Liver (tissue), 9 donors: ENCODE measurements around the gene KRT33B. TPM values are rescaled to one million over a fixed set of nuclear protein-coding genes. Genes with fewer than 3 reads are reported as not detected.
"Not testable (repeated sequence)": the region's sequence is repeated elsewhere in the genome, so short reads cannot be mapped to it uniquely, and the experiment has no call there.

Source experiments
- DNase-seq: peaks from one replicate; pipeline ENCODE4 v3.0.0-alpha.2; 2017; ENCODE audit warnings: low spot score
- H3K27ac ChIP-seq, 2 donors: one replicate each; pipeline ENCODE4 v1.7.0; 2013; ENCODE audit warnings: inconsistent platforms in 2 of 2, low read length in 2 of 2, control low read depth in 1 of 2, low read depth in 1 of 2, mild to moderate bottlenecking in 1 of 2
- H3K27me3 ChIP-seq, 4 donors: one replicate each; pipeline versions ENCODE4 v1.6.1 to v1.7.0; 2013; ENCODE audit warnings: low read length in 3 of 4, inconsistent platforms in 1 of 4, mild to moderate bottlenecking in 1 of 4, moderate library complexity in 1 of 4; ENCODE audit not compliant: control insufficient read depth in 4 of 4, insufficient read depth in 4 of 4
- H3K36me3 ChIP-seq, 4 donors: one replicate each; pipeline versions ENCODE4 v1.6.1 to v1.7.0; 2013; ENCODE audit warnings: low read length in 3 of 4, mild to moderate bottlenecking in 3 of 4, low read depth in 1 of 4, moderate library complexity in 1 of 4; ENCODE audit not compliant: control insufficient read depth in 4 of 4, insufficient read depth in 3 of 4
- H3K4me1 ChIP-seq, 4 donors: one replicate each; pipeline versions ENCODE4 v1.6.1 to v1.7.0; 2013; ENCODE audit warnings: low read length in 3 of 4, mild to moderate bottlenecking in 3 of 4, moderate library complexity in 1 of 4; ENCODE audit not compliant: control insufficient read depth in 4 of 4, insufficient read depth in 4 of 4
- H3K4me3 ChIP-seq, 3 donors: one replicate each; pipeline versions ENCODE4 v1.6.1 to v1.7.0; 2013; ENCODE audit warnings: low read length in 3 of 3, control low read depth in 1 of 3, low read depth in 1 of 3, mild to moderate bottlenecking in 1 of 3
- H3K9ac ChIP-seq, 2 donors: one replicate each; pipeline ENCODE4 v1.7.0; 2013; ENCODE audit warnings: low read length in 2 of 2, mild to moderate bottlenecking in 2 of 2, moderate library complexity in 2 of 2, control low read depth in 1 of 2, low read depth in 1 of 2
- H3K9me3 ChIP-seq, 4 donors: one replicate each; pipeline versions ENCODE4 v1.6.1 to v1.7.0; 2013; ENCODE audit warnings: low read length in 3 of 4; ENCODE audit not compliant: control insufficient read depth in 4 of 4
- EGR1 ChIP-seq, 2 donors: IDR thresholded peaks; 2 replicates each; pipeline ENCODE4 v1.6.1; 2016 to 2018; ENCODE audit warnings: antibody characterized with exemption in 2 of 2, low read depth in 2 of 2
- FOXA1 ChIP-seq: IDR thresholded peaks from 2 replicates; pipeline ENCODE4 v1.6.1; 2016; ENCODE audit warnings: antibody characterized with exemption
- FOXA2 ChIP-seq: IDR thresholded peaks from 2 replicates; pipeline ENCODE4 v1.6.1; 2016; ENCODE audit warnings: antibody characterized with exemption
- GABPA ChIP-seq, 2 donors: IDR thresholded peaks in 1 of 2; conservative IDR thresholded peaks in 1 of 2; 2 replicates each; pipeline ENCODE4 v1.6.1; 2016; ENCODE audit warnings: antibody characterized with exemption in 2 of 2, mild to moderate bottlenecking in 1 of 2, moderate library complexity in 1 of 2
- HNF4A ChIP-seq, 2 donors: conservative IDR thresholded peaks; 2 replicates each; pipeline ENCODE4 v1.6.1; 2016; ENCODE audit warnings: antibody characterized with exemption in 2 of 2, mild to moderate bottlenecking in 2 of 2
- HNF4G ChIP-seq: IDR thresholded peaks from 2 replicates; pipeline ENCODE4 v1.6.1; 2016; ENCODE audit warnings: antibody characterized with exemption
- JUND ChIP-seq, 2 donors: IDR thresholded peaks; 2 replicates each; pipeline ENCODE4 v1.6.1; 2016; ENCODE audit warnings: antibody characterized with exemption in 2 of 2
- NR2F2 ChIP-seq: IDR thresholded peaks from 2 replicates; pipeline ENCODE4 v1.6.1; 2016; ENCODE audit warnings: antibody characterized with exemption
- RAD21 ChIP-seq, 2 donors: IDR thresholded peaks; 2 replicates each; pipeline ENCODE4 v1.6.1; 2016; ENCODE audit warnings: antibody characterized with exemption in 2 of 2, mild to moderate bottlenecking in 2 of 2
- RXRA ChIP-seq, 2 donors: IDR thresholded peaks; 2 replicates each; pipeline ENCODE4 v1.6.1; 2017 to 2018; ENCODE audit warnings: antibody characterized with exemption in 2 of 2, mild to moderate bottlenecking in 1 of 2
- SP1 ChIP-seq: IDR thresholded peaks from 2 replicates; pipeline ENCODE4 v1.6.1; 2018; ENCODE audit warnings: antibody characterized with exemption, mild to moderate bottlenecking
- TAF1 ChIP-seq: conservative IDR thresholded peaks from 2 replicates; pipeline ENCODE4 v1.6.1; 2016; ENCODE audit warnings: antibody characterized with exemption, mild to moderate bottlenecking
- YY1 ChIP-seq: IDR thresholded peaks from 2 replicates; pipeline ENCODE4 v1.6.1; 2016; ENCODE audit warnings: antibody characterized with exemption, mild to moderate bottlenecking
- WGBS: extraction: QIAGEN DNeasy Blood & Tissue Kit; methylation state at CpG from one replicate; pipeline ENCODE4 v1.1.7; 2013; 5-methylcytosine and 5-hydroxymethylcytosine counted together
- polyA plus RNA-seq, 2 donors: library from polyadenylated mRNA; stranded (reverse) in 1 of 2; unstranded in 1 of 2; fragments of 200-250 nt in 1 of 2; fragments of >200 nt in 1 of 2; fragmentation: Nextera tagmentation in 1 of 2; extraction: Ambion mirVana in 1 of 2; gene quantifications; one replicate each; pipeline versions ENCODE4 v1.2.1 to v1.2.3, GENCODE V29; 2013 to 2015
- total RNA-seq, 2 donors: library from RNA; depleted of rRNA; stranded (reverse); fragments of >200 nt; gene quantifications; one replicate each; pipeline ENCODE4 v1.2.3, GENCODE V29; 2014
- TF ChIP-seq, protein P1 (sequence below): IDR thresholded peaks from 2 replicates; pipeline ENCODE4 v1.6.1; 2016; ENCODE audit warnings: antibody characterized with exemption
- TF ChIP-seq, protein P2 (sequence below): fragments of 150-350 bp; IDR thresholded peaks from 2 replicates; pipeline ENCODE4 v1.5.1; 2017; ENCODE audit warnings: improper control_type of control experiment, low read depth, low read length; ENCODE audit not compliant: missing input control
- TF ChIP-seq, protein P3 (sequence below): IDR thresholded peaks from 2 replicates; pipeline ENCODE4 v1.6.1; 2016; ENCODE audit warnings: antibody characterized with exemption, mild to moderate bottlenecking
- TF ChIP-seq, protein P4 (sequence below): IDR thresholded peaks from 2 replicates; pipeline ENCODE4 v1.6.1; 2016; ENCODE audit warnings: antibody characterized with exemption
- TF ChIP-seq, protein P5 (sequence below): IDR thresholded peaks from 2 replicates; pipeline ENCODE4 v1.6.1; 2016; ENCODE audit warnings: antibody characterized with exemption
- donor health status: healthy.
- donor health status: healthy.
- donor health status: healthy.
- donor health status: healthy.
- donor health status: healthy.

Gene KRT33B
- total and polyA plus RNA-seq, 4 donors: not detected

DNA sequence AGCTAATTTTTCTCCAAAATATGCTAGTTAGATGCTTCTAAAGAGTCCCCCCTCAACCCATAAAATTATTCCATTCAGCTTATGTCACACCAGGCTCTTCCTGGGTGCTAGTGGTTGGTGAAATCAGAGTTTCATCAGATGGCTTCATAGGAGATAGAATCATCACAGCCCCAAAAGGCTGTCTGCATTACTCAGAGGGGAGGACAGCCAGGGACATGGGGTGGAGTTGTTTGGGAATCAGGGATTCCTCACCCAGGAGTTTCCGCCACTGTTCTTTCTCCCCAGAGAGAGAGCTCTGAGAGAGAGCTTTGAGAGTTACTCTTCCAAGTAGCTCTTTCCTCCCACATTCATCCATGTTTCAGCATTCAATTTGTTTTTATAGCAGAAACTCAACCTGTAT is 12.8 kb upstream of the KRT33B start:
- H3K9me3 ChIP-seq: peaks cover 0 to 2% (median 0%) of the 10 kb centered on the region in 4 donors
- no peak overlapping the region for H3K4me3 ChIP-seq
- H3K9ac ChIP-seq: no peak overlapping the region
- no peak overlapping the region for H3K27ac ChIP-seq
- TF ChIP-seq, protein P1, sequence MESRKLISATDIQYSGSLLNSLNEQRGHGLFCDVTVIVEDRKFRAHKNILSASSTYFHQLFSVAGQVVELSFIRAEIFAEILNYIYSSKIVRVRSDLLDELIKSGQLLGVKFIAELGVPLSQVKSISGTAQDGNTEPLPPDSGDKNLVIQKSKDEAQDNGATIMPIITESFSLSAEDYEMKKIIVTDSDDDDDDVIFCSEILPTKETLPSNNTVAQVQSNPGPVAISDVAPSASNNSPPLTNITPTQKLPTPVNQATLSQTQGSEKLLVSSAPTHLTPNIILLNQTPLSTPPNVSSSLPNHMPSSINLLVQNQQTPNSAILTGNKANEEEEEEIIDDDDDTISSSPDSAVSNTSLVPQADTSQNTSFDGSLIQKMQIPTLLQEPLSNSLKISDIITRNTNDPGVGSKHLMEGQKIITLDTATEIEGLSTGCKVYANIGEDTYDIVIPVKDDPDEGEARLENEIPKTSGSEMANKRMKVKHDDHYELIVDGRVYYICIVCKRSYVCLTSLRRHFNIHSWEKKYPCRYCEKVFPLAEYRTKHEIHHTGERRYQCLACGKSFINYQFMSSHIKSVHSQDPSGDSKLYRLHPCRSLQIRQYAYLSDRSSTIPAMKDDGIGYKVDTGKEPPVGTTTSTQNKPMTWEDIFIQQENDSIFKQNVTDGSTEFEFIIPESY: no peak
- TF ChIP-seq HNF4G: no peak
- TF ChIP-seq JUND (IDR thresholded peaks at IDR 0.05): no peak
- TF ChIP-seq YY1: no peak
- no peak for TF ChIP-seq FOXA2
- TF ChIP-seq, protein P2, sequence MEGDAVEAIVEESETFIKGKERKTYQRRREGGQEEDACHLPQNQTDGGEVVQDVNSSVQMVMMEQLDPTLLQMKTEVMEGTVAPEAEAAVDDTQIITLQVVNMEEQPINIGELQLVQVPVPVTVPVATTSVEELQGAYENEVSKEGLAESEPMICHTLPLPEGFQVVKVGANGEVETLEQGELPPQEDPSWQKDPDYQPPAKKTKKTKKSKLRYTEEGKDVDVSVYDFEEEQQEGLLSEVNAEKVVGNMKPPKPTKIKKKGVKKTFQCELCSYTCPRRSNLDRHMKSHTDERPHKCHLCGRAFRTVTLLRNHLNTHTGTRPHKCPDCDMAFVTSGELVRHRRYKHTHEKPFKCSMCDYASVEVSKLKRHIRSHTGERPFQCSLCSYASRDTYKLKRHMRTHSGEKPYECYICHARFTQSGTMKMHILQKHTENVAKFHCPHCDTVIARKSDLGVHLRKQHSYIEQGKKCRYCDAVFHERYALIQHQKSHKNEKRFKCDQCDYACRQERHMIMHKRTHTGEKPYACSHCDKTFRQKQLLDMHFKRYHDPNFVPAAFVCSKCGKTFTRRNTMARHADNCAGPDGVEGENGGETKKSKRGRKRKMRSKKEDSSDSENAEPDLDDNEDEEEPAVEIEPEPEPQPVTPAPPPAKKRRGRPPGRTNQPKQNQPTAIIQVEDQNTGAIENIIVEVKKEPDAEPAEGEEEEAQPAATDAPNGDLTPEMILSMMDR: no peak
- TF ChIP-seq, protein P3, sequence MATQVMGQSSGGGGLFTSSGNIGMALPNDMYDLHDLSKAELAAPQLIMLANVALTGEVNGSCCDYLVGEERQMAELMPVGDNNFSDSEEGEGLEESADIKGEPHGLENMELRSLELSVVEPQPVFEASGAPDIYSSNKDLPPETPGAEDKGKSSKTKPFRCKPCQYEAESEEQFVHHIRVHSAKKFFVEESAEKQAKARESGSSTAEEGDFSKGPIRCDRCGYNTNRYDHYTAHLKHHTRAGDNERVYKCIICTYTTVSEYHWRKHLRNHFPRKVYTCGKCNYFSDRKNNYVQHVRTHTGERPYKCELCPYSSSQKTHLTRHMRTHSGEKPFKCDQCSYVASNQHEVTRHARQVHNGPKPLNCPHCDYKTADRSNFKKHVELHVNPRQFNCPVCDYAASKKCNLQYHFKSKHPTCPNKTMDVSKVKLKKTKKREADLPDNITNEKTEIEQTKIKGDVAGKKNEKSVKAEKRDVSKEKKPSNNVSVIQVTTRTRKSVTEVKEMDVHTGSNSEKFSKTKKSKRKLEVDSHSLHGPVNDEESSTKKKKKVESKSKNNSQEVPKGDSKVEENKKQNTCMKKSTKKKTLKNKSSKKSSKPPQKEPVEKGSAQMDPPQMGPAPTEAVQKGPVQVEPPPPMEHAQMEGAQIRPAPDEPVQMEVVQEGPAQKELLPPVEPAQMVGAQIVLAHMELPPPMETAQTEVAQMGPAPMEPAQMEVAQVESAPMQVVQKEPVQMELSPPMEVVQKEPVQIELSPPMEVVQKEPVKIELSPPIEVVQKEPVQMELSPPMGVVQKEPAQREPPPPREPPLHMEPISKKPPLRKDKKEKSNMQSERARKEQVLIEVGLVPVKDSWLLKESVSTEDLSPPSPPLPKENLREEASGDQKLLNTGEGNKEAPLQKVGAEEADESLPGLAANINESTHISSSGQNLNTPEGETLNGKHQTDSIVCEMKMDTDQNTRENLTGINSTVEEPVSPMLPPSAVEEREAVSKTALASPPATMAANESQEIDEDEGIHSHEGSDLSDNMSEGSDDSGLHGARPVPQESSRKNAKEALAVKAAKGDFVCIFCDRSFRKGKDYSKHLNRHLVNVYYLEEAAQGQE: no peak
- TF ChIP-seq, protein P4, sequence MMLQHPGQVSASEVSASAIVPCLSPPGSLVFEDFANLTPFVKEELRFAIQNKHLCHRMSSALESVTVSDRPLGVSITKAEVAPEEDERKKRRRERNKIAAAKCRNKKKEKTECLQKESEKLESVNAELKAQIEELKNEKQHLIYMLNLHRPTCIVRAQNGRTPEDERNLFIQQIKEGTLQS: no peak
- no peak for TF ChIP-seq RAD21 (IDR thresholded peaks at IDR 0.05)
- no peak for TF ChIP-seq TAF1
- no peak for TF ChIP-seq EGR1 (IDR thresholded peaks at IDR 0.05; ENCODE audit: low read depth in 2 of 2)
- no peak for TF ChIP-seq GABPA (IDR thresholded peaks at IDR 0.05 in 1 of 2, conservative IDR thresholded peaks at IDR 0.05 in 1 of 2)
- TF ChIP-seq, protein P5, sequence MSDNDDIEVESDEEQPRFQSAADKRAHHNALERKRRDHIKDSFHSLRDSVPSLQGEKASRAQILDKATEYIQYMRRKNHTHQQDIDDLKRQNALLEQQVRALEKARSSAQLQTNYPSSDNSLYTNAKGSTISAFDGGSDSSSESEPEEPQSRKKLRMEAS: no peak
- TF ChIP-seq FOXA1: no peak
- no peak for TF ChIP-seq SP1
- no peak for TF ChIP-seq HNF4A (conservative IDR thresholded peaks at IDR 0.05)
- no peak for TF ChIP-seq NR2F2
- TF ChIP-seq RXRA (IDR thresholded peaks at IDR 0.05): no peak
- no peaks in the 10 kb centered on the region for H3K4me1 ChIP-seq
- no peaks in the 10 kb centered on the region for H3K36me3 ChIP-seq
- no peak for DNase-seq
- H3K27me3 ChIP-seq: peaks cover 0 to 4% (median 0%) of the 10 kb centered on the region in 4 donors
- WGBS: 98% methylated on average over 1 of the region's 1 CpG

DNA sequence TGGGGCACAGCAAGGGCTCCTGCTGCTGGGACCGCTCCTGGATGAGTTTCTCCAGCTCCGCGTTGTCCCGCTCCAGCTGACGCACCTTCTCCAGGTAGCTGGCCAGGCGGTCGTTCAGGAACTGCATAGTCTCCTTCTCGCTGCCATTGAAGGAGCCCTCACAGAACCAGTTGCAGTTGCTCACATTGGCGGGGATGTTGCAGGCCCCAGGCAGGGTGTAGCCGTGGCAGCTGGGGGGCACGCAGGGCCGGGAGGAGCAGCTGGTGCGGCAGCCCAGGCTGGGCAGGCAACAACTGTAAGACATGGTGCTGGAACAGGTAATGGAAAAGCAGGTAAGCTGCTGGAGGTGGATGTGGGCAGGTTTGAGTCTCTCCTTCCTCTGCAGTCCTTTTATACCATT is 12.3 kb upstream of the KRT33B start, which contains the start of gene KRT34:
Gene KRT34 (minus strand): TSS at position 364 of the 400 bp plus-strand sequence. CDS start 60 bp downstream, at position 304.
- H3K27ac ChIP-seq, H3K27me3 ChIP-seq, DNase-seq, H3K36me3 ChIP-seq, H3K4me3 ChIP-seq, H3K9me3 ChIP-seq, H3K4me1 ChIP-seq, H3K9ac ChIP-seq: not testable (repeated sequence)
- WGBS: 92% methylated on average over 13 of the region's 13 CpGs

DNA sequence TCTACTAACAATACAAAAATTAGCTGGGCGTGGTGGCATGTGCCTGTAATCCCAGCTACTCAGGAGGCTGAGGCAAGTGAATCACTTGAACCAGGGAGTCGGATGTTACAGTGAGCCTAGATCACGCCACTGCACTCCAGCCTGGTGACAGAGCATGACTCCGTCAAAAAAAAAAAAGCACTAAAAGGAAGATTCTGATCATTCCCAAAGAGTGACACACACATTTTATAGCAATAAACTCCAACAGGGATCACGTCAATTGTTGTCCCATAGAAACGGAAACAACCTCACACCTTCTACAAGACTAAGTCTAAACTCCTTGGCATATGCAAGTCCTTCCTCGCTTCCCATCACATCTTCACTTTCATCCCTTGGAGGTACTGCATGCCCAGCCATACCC is 10.5 kb upstream of the KRT33B start:
- H3K4me1 ChIP-seq, DNase-seq, H3K4me3 ChIP-seq, H3K36me3 ChIP-seq, H3K27me3 ChIP-seq, H3K9ac ChIP-seq, H3K9me3 ChIP-seq, H3K27ac ChIP-seq: not testable (repeated sequence)
- WGBS: 91% methylated on average over 7 of the region's 7 CpGs
